Inflammatory macrophage treated with lipopolysaccharide for 1 hour (primary cell): ENCODE measurements around the gene KDSR.

Experiments used
- DNase-seq, 2 donors: peaks; one replicate each; pipeline ENCODE4 v3.0.0-alpha.2; 2020 to 2022

Gene KDSR

DNA sequence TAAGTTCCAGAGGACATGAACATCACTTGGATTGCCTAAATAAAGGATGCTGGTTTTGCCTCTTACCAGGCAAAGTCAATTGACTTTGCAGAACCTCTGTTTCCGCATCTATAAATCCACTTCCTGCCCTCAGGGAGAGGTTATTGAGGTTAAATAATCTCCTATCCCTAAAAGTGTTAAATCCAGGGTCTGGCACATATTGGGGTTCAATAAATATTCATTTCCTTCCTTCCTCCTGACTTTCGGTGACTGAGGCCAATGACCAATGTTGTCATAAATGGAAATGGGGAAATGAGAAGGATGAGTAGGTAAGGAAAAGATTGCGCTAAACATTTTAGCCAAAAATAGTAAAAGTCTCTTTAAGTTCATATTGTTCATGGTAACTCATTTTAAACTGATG, 63.5 kb downstream of the KDSR start:
- peak; percentile 51 to 53 for DNase-seq

DNA sequence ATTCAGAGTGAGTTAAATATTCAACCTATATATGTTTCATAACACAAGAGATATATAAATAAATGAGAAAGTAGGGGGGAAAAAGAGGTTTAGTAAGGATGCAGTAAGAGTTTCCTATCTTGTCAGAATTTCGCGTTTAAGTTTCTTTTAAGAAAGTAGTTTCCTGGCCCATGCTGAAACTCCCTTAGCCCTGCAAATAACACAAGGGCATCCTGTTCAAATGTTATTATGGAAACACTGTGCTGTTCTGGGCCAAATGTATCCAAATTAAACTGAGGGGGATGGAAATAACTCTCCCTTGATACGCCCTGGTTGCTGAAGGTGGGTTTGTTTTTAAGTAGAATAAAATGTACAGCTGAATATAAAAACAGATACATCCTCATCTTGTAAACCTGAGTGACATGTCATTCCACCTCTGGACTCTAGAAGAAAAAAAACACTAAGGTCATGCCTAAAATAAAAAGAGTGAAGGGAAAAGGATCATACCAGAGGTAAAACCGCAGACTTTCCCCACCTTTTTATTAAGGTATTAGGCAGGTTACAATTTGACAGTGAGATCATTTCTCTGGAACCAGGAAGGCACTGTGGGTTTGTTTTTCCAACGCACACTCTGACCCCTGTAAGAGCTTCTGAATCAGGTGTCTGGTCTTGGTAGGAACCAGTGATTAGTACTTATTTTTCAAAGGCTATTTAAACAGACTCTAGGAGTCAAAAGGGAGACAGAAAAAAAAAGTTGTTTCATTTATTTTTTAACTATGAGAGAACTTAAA, 64.2 kb downstream of the KDSR start:
- no peak for DNase-seq

DNA sequence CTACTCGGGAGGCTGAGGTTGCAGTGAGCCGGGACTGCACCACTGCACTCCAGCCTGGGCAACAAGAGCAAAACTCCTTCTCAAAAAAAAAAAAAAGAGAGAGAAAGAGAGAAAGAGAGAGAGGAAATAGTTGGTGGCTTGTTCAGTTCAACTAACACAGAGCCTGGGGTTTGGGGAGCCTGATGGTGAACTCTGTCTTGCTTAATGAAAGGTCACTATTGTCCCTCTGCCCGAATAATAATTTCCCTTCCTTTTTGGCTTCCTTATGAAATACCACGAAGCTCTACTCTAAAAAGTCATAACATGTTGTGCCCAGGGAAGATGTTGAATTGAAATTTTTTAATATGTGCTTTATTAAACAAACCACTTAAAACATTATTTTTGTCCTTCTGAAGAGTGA, 64.8 kb downstream of the KDSR start:
- no peak for DNase-seq

DNA sequence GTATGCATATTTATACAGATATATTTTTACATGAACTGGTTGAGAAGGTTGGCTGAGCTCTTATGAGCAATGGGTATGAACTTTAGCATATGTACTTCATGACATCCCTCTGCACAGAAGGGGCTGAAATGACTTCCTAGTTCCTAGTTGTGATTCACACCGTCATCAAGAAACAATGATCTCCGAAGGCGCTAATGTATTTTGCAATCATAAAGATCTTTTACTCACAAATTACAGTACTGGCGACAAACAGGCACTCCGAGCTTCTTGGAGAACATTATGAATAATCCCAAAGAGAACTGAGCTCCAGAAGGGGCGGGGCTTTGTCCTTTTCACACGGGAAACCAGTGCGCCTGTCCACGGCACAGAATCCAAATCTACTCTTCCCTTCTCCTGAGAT, 65.6 kb downstream of the KDSR start:
- DNase-seq: peak; percentile 84 to 92

GRCh38 chr18:63299837-63300745, 66.9 kb downstream of the KDSR start:
- no peak for DNase-seq

- no peak for DNase-seq
These were observed 68.3 kb downstream of the KDSR start for GRCh38 chr18:63298400-63299365.

DNA sequence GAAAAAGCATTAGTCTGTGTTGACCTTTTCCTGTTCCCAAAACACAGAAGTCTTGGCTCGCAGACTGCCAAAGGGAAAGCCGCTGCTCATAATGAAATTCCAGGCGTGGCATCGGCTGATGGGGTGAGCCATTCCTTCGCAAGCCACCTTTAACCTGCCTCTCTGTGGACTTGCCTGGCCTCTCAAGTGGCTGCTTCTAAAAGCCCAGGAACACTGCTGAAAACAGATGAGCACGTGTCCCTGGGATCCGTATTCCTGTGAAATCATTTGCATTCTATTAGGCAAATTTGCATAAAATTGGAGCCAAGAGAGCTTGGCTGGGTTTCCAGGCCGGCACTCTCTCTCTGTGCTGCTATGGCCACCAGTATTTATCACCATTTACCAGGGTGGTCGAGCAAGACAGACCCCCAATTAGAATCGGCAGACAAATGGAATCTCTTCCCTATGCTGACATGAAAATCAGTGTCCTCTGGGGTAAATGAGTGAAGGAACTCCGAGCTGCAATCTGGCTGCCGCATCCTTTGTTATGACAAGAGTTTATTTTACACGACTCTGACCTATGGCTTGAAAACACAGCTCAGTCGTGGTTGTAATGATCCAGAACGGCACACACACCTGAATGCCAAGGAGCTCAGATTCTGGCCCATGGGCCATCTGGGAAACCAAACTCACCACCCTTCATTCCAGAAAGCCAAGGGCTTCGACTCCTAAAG, 69.2 kb downstream of the KDSR start:
- no peak for DNase-seq

DNA sequence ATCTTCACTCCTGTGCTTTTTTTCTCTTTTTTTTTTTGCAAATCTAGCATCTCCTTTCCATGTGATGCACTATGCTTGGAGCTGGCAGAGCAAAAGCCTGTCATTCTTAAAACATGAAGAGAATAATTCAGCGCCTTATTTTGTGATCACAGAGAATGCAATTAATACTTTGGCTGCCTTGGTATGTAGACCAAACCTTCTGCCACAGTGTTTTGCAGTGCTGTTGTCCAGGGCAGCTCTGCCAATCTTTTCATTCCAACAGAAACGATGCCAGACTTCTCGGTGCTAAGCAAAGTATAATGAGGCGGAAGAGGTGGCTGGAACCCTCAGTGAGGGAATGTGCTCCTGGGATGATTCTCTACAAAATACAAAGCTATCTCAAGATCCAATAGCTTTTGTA, 73.1 kb downstream of the KDSR start:
- no peak for DNase-seq

DNA sequence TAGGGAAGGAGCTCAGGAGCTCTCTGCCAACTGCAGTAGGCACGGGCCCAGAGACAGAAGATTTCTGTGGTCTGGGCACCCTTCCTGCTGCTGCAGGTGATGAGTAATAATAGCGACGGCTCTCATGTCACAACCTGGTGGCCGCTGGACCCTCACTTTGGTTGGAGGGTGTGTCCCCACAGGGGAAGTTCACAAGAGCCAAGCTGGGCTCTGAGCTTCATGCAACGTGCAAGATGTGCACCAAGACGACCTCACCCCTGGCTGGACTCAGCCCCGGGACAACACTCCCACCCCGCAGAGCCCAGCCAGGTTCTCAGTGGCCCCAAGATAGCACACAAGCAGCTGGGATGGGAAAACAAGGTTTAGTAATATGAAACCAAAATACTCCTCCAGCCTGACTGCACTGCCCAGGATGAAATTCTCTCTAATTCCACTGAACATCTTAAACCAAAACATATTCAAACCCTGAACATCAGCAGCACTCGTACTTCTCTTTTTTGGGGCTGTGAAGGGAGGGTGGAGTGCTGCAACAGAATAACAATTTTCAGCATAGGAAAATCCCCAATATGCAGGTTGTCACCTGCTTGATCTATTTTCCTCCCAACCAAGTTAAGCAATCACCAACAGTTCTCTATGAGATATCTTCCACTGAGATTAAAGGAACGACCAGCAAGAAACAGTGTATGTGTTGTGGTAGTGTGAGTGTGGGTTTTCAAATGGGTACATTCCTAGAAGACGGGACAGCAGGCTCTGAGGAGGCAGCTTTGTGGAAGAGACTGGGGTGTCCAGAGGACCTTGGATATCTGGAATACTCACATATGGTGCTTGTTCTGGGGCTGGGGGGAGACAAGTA, 73.9 kb downstream of the KDSR start:
- peak in 1 of 2 donors; percentile 45 for DNase-seq

- DNase-seq: no peak
These were observed 75.7 kb downstream of the KDSR start for GRCh38 chr18:63291278-63291677.

- no peak for DNase-seq
These were observed 76.2 kb downstream of the KDSR start for GRCh38 chr18:63290821-63291200.

DNA sequence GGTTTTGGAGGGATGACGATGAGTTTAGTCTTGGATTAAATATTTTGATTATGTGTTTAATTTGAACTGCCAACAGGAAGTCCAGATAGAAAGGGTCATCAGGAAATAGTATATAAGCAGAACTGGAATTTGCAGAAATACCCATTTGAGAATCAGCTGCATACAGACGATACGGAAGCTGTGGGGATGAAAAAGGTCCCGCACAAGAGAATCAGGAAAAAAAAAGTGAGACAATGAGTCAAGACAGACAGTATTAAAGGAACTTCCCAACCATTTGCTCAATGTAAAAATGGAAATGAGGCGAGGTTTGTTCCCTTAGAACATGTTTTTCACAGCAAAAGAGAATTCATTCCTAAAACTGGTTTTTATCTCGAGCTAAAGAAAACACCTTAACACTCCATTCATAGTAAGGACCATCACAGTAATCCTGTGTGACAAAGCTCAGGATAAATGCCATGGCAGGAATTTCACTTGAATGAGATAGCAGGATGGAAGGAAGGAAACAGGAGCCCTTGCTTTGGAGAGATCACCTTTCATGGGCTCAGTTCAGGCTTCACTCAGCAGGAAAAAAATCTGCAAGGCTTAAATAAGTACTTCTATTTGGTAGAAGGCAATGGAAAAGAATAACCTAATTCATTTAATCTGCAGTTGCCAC, 76.7 kb downstream of the KDSR start:
- peak; percentile 59 to 70 for DNase-seq

GRCh38 chr18:63288311-63288710, 78.7 kb downstream of the KDSR start:
- peak in 1 of 2 donors; percentile 16 for DNase-seq

DNA sequence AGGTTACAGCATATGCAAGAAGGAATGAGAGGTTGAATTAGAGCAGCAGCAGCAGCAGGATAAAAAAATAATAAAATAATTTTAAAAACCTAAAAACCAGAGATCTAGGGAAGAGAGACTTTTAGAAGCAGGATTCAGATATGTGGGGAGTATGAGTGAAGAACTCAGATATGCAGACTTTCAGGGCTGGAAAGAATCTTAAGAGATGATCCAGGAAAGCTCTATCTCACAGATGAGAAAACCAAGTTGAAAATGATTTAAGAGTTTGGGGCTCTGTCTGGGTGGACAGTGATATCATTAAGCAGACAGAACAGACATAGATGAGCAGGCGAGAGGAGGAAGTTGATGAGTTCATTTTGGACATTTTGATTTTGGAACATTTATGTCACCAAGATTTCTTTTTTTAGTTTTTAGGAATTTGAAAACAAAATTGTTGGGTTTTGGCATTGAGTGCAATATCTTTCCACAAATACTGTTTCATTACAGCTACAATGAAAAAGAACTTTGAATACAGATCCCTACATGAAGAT, 79.2 kb downstream of the KDSR start:
- peak; percentile 72 to 78 for DNase-seq

GRCh38 chr18:63286926-63287325, 80.1 kb downstream of the KDSR start:
- peak in 1 of 2 donors; percentile 29 for DNase-seq

DNA sequence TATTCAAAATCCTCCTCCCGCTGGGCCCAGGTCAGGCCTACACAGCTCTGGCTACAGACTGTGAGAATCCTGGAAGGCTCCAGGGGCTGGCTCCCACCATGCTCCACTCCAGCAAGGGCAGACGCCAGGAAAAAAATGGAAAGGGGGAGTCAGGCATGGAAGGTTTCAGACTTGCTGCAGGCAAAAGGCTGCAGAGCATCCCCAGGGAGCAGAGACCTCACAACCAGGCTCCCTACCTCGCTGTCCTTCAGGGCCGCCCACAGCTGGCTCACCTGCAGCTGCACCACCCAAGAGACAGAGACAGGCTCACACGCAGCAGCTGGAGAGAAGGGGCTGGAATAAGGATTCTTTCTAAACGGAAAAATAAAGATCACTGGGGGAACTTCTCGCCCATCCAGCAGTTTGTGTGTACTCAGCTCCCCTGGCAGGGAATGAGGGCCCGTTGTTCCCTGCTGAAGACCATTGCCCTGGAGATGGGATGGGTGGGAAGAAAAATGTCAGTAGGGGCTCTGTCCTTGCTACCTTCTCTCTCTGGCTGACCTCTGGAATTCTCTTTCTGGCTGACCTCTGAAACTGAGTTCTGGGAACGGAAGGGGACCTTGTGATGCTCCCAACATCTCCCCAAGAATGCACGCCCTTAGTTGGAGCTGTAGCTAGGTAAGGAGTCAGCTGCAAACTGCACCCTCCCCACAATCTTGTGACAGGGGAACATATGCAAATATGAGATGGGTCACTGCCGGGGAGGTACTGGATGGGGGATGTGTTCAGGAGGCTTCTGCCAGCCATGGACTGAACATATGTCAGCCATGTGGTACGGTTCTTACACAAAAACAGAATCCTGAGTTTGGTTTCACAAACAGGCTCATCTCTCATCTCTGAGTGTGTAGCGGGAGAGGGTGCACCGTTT, 81.9 kb downstream of the KDSR start:
- DNase-seq: no peak

DNA sequence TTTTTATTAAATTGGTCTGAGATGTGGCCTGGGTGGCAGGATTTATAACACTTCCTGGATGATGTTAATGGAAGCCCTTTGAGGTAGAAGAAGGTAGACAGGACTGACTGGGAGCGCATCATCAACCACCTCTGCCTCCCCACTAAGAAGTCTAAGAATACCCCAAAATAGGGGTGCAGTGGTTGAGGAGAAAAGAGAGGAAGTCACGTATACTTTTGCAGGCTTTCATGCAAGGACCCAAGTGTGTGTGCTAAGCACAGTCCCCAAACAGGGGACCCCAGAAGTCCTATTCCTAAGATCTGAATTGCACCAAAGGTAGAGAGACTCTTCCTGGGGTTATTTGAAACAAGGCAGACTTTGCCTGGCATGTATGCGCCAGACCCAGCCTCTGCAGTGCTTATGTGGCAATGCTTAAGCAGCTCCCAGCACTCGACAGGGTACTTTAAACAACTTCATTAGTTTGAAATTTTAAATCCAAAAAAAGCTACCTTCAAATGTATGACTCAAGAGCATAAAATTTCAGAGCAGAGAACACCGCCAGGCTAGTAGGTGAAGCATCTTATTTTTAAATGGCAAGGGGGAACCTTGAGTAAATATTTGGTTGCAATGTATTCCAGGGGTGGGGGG, 82.7 kb downstream of the KDSR start:
- DNase-seq: no peak

DNA sequence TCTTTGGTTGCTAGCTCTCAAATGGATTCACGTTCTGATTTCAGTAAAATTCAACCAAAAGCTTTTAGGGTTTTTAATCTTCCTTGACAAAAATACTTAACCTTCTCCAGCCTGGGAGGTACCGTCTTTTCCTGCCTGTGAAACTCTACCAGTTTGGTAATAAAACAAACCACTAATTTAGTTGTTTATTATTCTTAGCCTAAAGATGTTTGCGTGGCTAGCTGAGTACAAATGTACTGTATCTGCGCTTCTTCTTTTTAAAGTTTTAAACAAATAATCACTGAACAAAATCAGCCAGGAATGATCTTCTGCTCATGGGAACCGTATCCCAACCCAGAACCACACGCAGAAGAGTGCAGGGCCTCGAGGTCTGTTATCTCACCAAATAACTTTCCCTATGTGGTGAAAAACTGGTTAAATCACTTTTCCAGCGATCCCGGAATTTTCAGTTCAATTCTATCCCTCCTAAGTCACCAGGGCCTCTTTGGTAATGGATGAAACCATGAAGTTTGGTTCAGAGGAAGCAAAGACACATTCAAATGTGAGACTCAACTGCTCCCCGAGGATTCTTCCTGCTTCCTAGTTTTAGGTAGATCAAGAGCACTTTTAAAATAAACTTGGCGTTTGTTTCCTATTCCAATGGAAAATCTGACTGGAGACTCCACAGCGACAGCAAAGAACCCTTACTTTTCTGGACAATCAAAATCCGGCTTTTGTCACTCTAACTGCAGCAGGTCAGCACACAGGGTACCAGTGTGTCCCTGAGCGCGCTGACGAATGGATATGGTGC, 83.5 kb downstream of the KDSR start:
- DNase-seq: no peak
